Right forelimb (tissue), 1 donor: ENCODE measurements around the gene NUDT4.
"Not testable (repeated sequence)": the region's sequence is repeated elsewhere in the genome, so short reads cannot be mapped to it uniquely, and the experiment has no call there.

Experiments used
- DNase-seq: peaks from one replicate; pipeline ENCODE4 v3.0.0-alpha.2; 2018

Gene NUDT4

GRCh38 chr12:93402333-93403311 lies 24.9 kb downstream of the NUDT4 start:
- no peak for DNase-seq

GRCh38 chr12:93403988-93404803 lies 26.5 kb downstream of the NUDT4 start:
- no peak for DNase-seq

GRCh38 chr12:93404961-93405849 lies 27.5 kb downstream of the NUDT4 start:
- DNase-seq = no peak

- no peak for DNase-seq
Observed at GRCh38 chr12:93407054-93407962, 29.6 kb downstream of the NUDT4 start.

GRCh38 chr12:93407963-93408283 lies 30.2 kb downstream of the NUDT4 start:
- DNase-seq = no peak

- DNase-seq = no peak
Observed at GRCh38 chr12:93408813-93409212, 31.1 kb downstream of the NUDT4 start.

GRCh38 chr12:93409343-93410187 lies 31.8 kb downstream of the NUDT4 start:
- not testable (repeated sequence) for DNase-seq

- DNase-seq = not testable (repeated sequence)
Observed at GRCh38 chr12:93411060-93411459, 33.3 kb downstream of the NUDT4 start.

GRCh38 chr12:93412396-93412795 lies 34.7 kb downstream of the NUDT4 start:
- DNase-seq = not testable (repeated sequence)

- no peak for DNase-seq
Observed at GRCh38 chr12:93413064-93413463, 35.3 kb downstream of the NUDT4 start.

- no peak for DNase-seq
Observed at GRCh38 chr12:93415723-93416464, 38.2 kb downstream of the NUDT4 start.

GRCh38 chr12:93417967-93418480 lies 40.3 kb downstream of the NUDT4 start:
- DNase-seq = no peak

- no peak for DNase-seq
Observed at GRCh38 chr12:93419388-93420034, 41.8 kb downstream of the NUDT4 start.

GRCh38 chr12:93422050-93422449 lies 44.3 kb downstream of the NUDT4 start:
- no peak for DNase-seq

- DNase-seq = no peak
Observed at GRCh38 chr12:93425736-93426411, 48.1 kb downstream of the NUDT4 start.

GRCh38 chr12:93426412-93426805 lies 48.7 kb downstream of the NUDT4 start:
- no peak for DNase-seq

GRCh38 chr12:93427779-93428564 lies 50.2 kb downstream of the NUDT4 start:
- DNase-seq = no peak

GRCh38 chr12:93429448-93429847 lies 51.7 kb downstream of the NUDT4 start:
- no peak for DNase-seq
